ENCODE measurements around the gene MRPL24.

DNA sequence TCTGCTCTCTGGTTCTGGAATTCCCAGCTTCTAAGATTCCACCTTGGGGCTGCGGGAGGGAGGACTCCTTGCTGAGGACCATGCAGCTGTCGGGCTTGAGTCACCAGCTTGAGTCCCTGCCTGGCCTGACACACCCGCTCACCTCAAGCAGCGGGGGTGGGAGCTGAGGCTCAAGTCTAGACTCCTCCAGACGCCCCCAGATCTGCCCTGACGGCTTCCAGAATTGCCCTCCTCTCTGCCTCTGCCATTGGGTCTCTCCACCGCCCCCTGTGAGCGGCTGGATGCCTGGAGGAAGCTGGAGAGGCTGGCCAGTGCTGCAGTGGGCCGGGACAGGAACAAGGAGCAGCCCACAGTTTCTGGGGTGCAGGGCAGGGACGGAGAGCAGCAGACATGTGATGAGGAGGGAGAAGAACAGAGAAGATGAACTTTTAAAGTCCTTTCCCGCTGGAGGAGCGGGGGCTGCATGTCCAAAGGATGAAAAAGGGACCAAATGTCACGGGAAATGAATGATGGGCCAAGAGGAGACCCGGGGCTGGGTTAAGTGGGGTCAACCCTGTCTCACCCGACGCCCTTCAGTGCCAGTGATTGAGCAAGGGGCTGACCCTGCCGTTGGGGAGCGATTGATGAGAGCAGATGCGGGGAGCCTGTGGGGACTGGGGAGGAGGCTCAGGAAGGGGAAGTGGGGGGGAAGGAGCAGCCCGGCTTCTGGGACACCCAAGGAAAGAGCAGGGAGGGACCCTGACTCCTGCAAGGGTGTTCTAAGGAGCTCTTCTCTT, 49.0 kb downstream of the MRPL24 start:
- TF ChIP-seq, protein P1, sequence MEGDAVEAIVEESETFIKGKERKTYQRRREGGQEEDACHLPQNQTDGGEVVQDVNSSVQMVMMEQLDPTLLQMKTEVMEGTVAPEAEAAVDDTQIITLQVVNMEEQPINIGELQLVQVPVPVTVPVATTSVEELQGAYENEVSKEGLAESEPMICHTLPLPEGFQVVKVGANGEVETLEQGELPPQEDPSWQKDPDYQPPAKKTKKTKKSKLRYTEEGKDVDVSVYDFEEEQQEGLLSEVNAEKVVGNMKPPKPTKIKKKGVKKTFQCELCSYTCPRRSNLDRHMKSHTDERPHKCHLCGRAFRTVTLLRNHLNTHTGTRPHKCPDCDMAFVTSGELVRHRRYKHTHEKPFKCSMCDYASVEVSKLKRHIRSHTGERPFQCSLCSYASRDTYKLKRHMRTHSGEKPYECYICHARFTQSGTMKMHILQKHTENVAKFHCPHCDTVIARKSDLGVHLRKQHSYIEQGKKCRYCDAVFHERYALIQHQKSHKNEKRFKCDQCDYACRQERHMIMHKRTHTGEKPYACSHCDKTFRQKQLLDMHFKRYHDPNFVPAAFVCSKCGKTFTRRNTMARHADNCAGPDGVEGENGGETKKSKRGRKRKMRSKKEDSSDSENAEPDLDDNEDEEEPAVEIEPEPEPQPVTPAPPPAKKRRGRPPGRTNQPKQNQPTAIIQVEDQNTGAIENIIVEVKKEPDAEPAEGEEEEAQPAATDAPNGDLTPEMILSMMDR (conservative IDR thresholded peaks at IDR 0.05): no peak
- no peak for TF ChIP-seq EZH2 (IDR thresholded peaks at IDR 0.05; ENCODE audit: low read depth)

Data from PC-9 (cell line).